GM12872 (cell line): ENCODE measurements around the gene SMCO4.
A peak's percentile ranks its signal among the peaks of the same experiment; 100 is the strongest.

Source experiments
- CTCF ChIP-seq: IDR thresholded peaks from 3 replicates; pipeline ENCODE4 v1.5.1; 2011; ENCODE audit warnings: low read depth, mild to moderate bottlenecking, low read length, moderate library complexity; ENCODE audit not compliant: insufficient read depth

The SMCO4 gene

GRCh38 chr11:93543292-93543977 lies at the start of gene SMCO4:
SMCO4 (minus strand) TSS chr11:93543391; CDS start chr11:93479189, 64,202 bp downstream.
- TF ChIP-seq CTCF: peak; percentile 69

- TF ChIP-seq CTCF: no peak
Observed at GRCh38 chr11:93591247-93591898, 48.2 kb upstream of the SMCO4 start.

- no peak for TF ChIP-seq CTCF
Observed at GRCh38 chr11:93589347-93589746, 46.2 kb upstream of the SMCO4 start.

GRCh38 chr11:93587858-93588581 lies 44.8 kb upstream of the SMCO4 start:
- no peak for TF ChIP-seq CTCF

- no peak for TF ChIP-seq CTCF
Observed at GRCh38 chr11:93585758-93586157, 42.6 kb upstream of the SMCO4 start.

- no peak for TF ChIP-seq CTCF
Observed at GRCh38 chr11:93583490-93583889, 40.3 kb upstream of the SMCO4 start.

GRCh38 chr11:93579187-93579751 lies 36.1 kb upstream of the SMCO4 start:
- no peak for TF ChIP-seq CTCF
